ENCODE results near the gene RNH1.

GRCh38 chr11:495537-495931 lies 11.5 kb downstream of the RNH1 start:
- TF ChIP-seq POLR2AphosphoS5 (IDR thresholded peaks at IDR 0.05; ENCODE audit: borderline replicate concordance, low read depth, low read length): no peak
- no peak for TF ChIP-seq EZH2 (IDR thresholded peaks at IDR 0.05)

Data from SK-N-MC (cell line).